Panc1 (cell line): ENCODE data around the gene CD164L2. TPM values are rescaled to one million over a fixed set of nuclear protein-coding genes. Genes with fewer than 3 reads are reported as not detected.

Experiments
- ATAC-seq: fragments of 200-7000 bp; cut with Tn5 transposase; 2 replicates; pipeline ENCODE4 v1.9.1; 2020; ENCODE audit warnings: mild to moderate bottlenecking, moderate library complexity
- BruUV-seq: library from RNA; stranded (reverse); fragments of 400-500 nt; replicated peaks from 2 replicates; lab custom pipeline; 2021; lab: Mats Ljungman, UMichigan
- CTCF ChIA-PET: fragments of 300-600 bp; sonication (Branson Sonifier 250); formaldehyde crosslinking; loops from one replicate; lab custom pipeline; 2022; ENCODE audit warnings: antibody characterized with exemption; lab: Charles Lee
- POLR2A ChIA-PET: fragments of 300-600 bp; sonication (Branson Sonifier 250); formaldehyde crosslinking; loops from one replicate; lab custom pipeline; 2022; ENCODE audit warnings: antibody characterized with exemption; lab: Charles Lee
- DNase-seq: peaks from one replicate; pipeline ENCODE4 v3.0.0-alpha.2; 2010; ENCODE audit warnings: low read depth, low spot score
- H3K27ac ChIP-seq: 2 replicates; pipeline ENCODE4 v1.5.1; 2011; ENCODE audit warnings: mild to moderate bottlenecking, low read length, inconsistent platforms
- H3K27me3 ChIP-seq: fragments of 200-500 bp; sonication (Bioruptor generic); 2 replicates; pipeline ENCODE4 v1.6.0; 2014; ENCODE audit warnings: low read length, inconsistent platforms; ENCODE audit not compliant: control insufficient read depth, insufficient read depth
- H3K36me3 ChIP-seq: fragments of 200-500 bp; sonication (Bioruptor generic); 2 replicates; pipeline ENCODE4 v1.5.1; 2014; ENCODE audit warnings: inconsistent platforms, mild to moderate bottlenecking, low read length, moderate library complexity; ENCODE audit not compliant: control insufficient read depth, insufficient read depth
- H3K4me1 ChIP-seq: 2 replicates; pipeline ENCODE4 v1.5.1; 2011; ENCODE audit warnings: inconsistent platforms, mild to moderate bottlenecking, low read length, moderate library complexity; ENCODE audit not compliant: control insufficient read depth, insufficient read depth
- H3K4me3 ChIP-seq, 2 experiments: 2 replicates each; pipeline ENCODE4 v1.5.1; 2011 to 2012; ENCODE audit warnings: low read depth in 2 of 2, low read length in 2 of 2, mild to moderate bottlenecking in 2 of 2, inconsistent platforms in 1 of 2, moderate library complexity in 1 of 2
- H3K9me3 ChIP-seq: fragments of 200-500 bp; sonication (Bioruptor generic); 2 replicates; pipeline ENCODE4 v1.5.1; 2014; ENCODE audit warnings: low read depth, mild to moderate bottlenecking, inconsistent platforms, low read length, moderate library complexity; ENCODE audit not compliant: control insufficient read depth, insufficient read depth
- CTCF ChIP-seq: fragments of 450-650 bp; IDR thresholded peaks from 2 replicates; pipeline ENCODE4 v1.5.1; 2017; ENCODE audit warnings: mild to moderate bottlenecking
- POLR2AphosphoS5 ChIP-seq: IDR thresholded peaks from 2 replicates; pipeline ENCODE4 v1.6.1; 2012; ENCODE audit warnings: mild to moderate bottlenecking, low read depth, low read length, moderate library complexity
- SIN3A ChIP-seq: IDR thresholded peaks from 2 replicates; pipeline ENCODE4 v1.6.1; 2012; ENCODE audit warnings: low read depth, mild to moderate bottlenecking, low read length, moderate library complexity, borderline replicate concordance; ENCODE audit not compliant: insufficient read depth
- TCF7L2 ChIP-seq: IDR thresholded peaks from 2 replicates; pipeline ENCODE4 v1.6.1; 2011; ENCODE audit warnings: mild to moderate bottlenecking, low read depth, low read length, inconsistent platforms
- in situ Hi-C: cut with HindIII; loops from 2 replicates; pipeline ENCODE4 v1.10.0; 2016; ENCODE audit warnings: low sequenced_read_pairs, low pct_unique_long_range_greater_than_20kb
- intact Hi-C: fragments of 100-400 bp; cut with micrococcal nuclease; formaldehyde crosslinking; loops from one replicate; pipeline ENCODE4 v1.10.0; 2022; ENCODE audit not compliant: unreplicated experiment
- total RNA-seq: library from RNA; stranded (reverse); gene quantifications from one replicate; pipeline ENCODE4 v1.2.1, GENCODE V29; 2021; ENCODE audit not compliant: unreplicated experiment
- TF ChIP-seq, protein P1 (sequence below), 2 experiments: IDR thresholded peaks; 2 replicates each; pipeline ENCODE4 v1.6.1; 2011 to 2012; ENCODE audit warnings: low read depth in 2 of 2, control low read depth in 1 of 2, low read length in 1 of 2, mild to moderate bottlenecking in 1 of 2, moderate library complexity in 1 of 2; ENCODE audit not compliant: insufficient read depth in 1 of 2

The CD164L2 gene
- total RNA-seq, 1 experiment from 2014 or later = 0.13 TPM

GRCh38 chr1:27335506-27336422, 47.4 kb downstream of the CD164L2 start:
- BruUV-seq = no TSS peak
- Histone ChIP-seq H3K27me3 (no peaks in the 10 kb centered on the region), H3K27ac (no peak overlapping the region), H3K4me1 (no peaks in the 10 kb centered on the region), H3K4me3 (no peak overlapping the region), H3K36me3 (peaks cover 2% of the 10 kb centered on the region), H3K9me3 (no peaks in the 10 kb centered on the region)
- ATAC-seq = no peak
- ChIA-PET POLR2A (no interaction called here), CTCF (no interaction called here)
- TF ChIP-seq POLR2AphosphoS5 (no peak; the same call in 1 of the 2 replicates), SIN3A (no peak), TCF7L2 (no peak), CTCF (no peak)
- TF ChIP-seq, protein P1, sequence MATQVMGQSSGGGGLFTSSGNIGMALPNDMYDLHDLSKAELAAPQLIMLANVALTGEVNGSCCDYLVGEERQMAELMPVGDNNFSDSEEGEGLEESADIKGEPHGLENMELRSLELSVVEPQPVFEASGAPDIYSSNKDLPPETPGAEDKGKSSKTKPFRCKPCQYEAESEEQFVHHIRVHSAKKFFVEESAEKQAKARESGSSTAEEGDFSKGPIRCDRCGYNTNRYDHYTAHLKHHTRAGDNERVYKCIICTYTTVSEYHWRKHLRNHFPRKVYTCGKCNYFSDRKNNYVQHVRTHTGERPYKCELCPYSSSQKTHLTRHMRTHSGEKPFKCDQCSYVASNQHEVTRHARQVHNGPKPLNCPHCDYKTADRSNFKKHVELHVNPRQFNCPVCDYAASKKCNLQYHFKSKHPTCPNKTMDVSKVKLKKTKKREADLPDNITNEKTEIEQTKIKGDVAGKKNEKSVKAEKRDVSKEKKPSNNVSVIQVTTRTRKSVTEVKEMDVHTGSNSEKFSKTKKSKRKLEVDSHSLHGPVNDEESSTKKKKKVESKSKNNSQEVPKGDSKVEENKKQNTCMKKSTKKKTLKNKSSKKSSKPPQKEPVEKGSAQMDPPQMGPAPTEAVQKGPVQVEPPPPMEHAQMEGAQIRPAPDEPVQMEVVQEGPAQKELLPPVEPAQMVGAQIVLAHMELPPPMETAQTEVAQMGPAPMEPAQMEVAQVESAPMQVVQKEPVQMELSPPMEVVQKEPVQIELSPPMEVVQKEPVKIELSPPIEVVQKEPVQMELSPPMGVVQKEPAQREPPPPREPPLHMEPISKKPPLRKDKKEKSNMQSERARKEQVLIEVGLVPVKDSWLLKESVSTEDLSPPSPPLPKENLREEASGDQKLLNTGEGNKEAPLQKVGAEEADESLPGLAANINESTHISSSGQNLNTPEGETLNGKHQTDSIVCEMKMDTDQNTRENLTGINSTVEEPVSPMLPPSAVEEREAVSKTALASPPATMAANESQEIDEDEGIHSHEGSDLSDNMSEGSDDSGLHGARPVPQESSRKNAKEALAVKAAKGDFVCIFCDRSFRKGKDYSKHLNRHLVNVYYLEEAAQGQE (IDR thresholded peaks at IDR 0.05; ENCODE audit: insufficient read depth in 1 of 2, low read depth in 2 of 2, low read length in 1 of 2) = no peak
- DNase-seq = no peak
- in situ Hi-C loops = no loop called here
- intact Hi-C loops = no loop called here

DNA sequence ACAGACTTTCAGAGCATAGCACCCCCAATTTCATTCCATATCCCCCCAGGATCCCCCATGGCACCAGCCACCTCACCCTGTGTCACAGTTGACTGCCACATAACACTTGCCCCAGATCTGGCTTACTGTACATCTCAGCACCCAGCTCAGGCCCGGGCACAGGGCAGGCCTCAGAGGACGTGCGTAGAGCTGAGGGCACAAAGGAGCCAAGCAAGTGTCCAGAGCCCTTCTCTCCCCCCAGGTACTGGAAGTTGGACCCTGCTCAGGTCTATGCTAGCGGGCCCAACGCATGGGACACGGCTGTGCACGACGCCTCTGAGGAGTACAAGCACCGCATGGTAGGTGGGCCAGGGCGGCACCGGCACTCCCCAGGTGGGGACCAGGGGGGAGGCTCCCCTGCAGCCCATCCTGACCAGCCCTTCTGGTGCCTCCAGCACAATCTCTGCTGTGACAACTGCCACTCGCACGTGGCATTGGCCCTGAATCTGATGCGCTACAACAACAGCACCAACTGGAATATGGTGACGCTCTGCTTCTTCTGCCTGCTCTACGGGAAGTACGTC, 49.3 kb downstream of the CD164L2 start:
- Histone ChIP-seq H3K9me3 (no peaks in the 10 kb centered on the region), H3K4me1 (no peaks in the 10 kb centered on the region), H3K27me3 (no peaks in the 10 kb centered on the region), H3K27ac (no peak overlapping the region), H3K4me3 (no peak overlapping the region), H3K36me3 (peaks cover 2% of the 10 kb centered on the region)
- no peak for ATAC-seq
- ChIA-PET CTCF (interaction anchor here (0.5 kb wide), 1 partner anchor 17 kb away, joined by 6 read pairs; no protein-coding TSS in a partner anchor), POLR2A (no interaction called here)
- BruUV-seq = no TSS peak
- TF ChIP-seq TCF7L2 (no peak), CTCF (no peak), POLR2AphosphoS5 (no peak), SIN3A (no peak)
- TF ChIP-seq, protein P1 (IDR thresholded peaks at IDR 0.05; ENCODE audit: insufficient read depth in 1 of 2, low read depth in 2 of 2, low read length in 1 of 2) = no peak
- in situ Hi-C loops = no loop called here
- DNase-seq = no peak
- intact Hi-C loops = no loop called here
